ENCODE measurements around the gene VDR.

The VDR gene

GRCh38 chr12:47938093-47938492, 33.3 kb upstream of the VDR start:
- DNase-seq (ENCODE audit: insufficient read length, low spot score) (no peak), FAIRE-seq (no peak)
- TF ChIP-seq POLR2A (IDR thresholded peaks at IDR 0.05; ENCODE audit: low read depth, low read length) (no peak), POU2F2 (IDR thresholded peaks at IDR 0.05; ENCODE audit: low read depth, low read length) (no peak), TAF1 (IDR thresholded peaks at IDR 0.05; ENCODE audit: low read depth, low read length) (no peak), POLR2AphosphoS5 (IDR thresholded peaks at IDR 0.05; ENCODE audit: low read depth, low read length) (no peak), PAX5 (IDR thresholded peaks at IDR 0.05; ENCODE audit: insufficient read depth, low read length, severe bottlenecking) (no peak), SPI1 (IDR thresholded peaks at IDR 0.05; ENCODE audit: low read depth, low read length) (no peak)

GRCh38 chr12:47935184-47935583, 30.4 kb upstream of the VDR start:
- DNase-seq (ENCODE audit: insufficient read length, low spot score), result no peak
- no peak for FAIRE-seq
- TF ChIP-seq POLR2A (IDR thresholded peaks at IDR 0.05; ENCODE audit: low read depth, low read length), result no peak
- TF ChIP-seq POLR2AphosphoS5 (IDR thresholded peaks at IDR 0.05; ENCODE audit: low read depth, low read length), result no peak
- TF ChIP-seq TAF1 (IDR thresholded peaks at IDR 0.05; ENCODE audit: low read depth, low read length), result no peak
- no peak for TF ChIP-seq SPI1 (IDR thresholded peaks at IDR 0.05; ENCODE audit: low read depth, low read length)
- no peak for TF ChIP-seq POU2F2 (IDR thresholded peaks at IDR 0.05; ENCODE audit: low read depth, low read length)
- no peak for TF ChIP-seq PAX5 (IDR thresholded peaks at IDR 0.05; ENCODE audit: insufficient read depth, low read length, severe bottlenecking)

GRCh38 chr12:47931187-47931586, 26.4 kb upstream of the VDR start:
- no peak for TF ChIP-seq PAX5 (IDR thresholded peaks at IDR 0.05; ENCODE audit: insufficient read depth, low read length, severe bottlenecking)
- FAIRE-seq, result no peak
- DNase-seq (ENCODE audit: insufficient read length, low spot score), result no peak

- FAIRE-seq (no peak), DNase-seq (ENCODE audit: insufficient read length, low spot score) (no peak)
- TF ChIP-seq POLR2A (IDR thresholded peaks at IDR 0.05; ENCODE audit: low read depth, low read length), result no peak
- no peak for TF ChIP-seq POU2F2 (IDR thresholded peaks at IDR 0.05; ENCODE audit: low read depth, low read length)
- TF ChIP-seq POLR2AphosphoS5 (IDR thresholded peaks at IDR 0.05; ENCODE audit: low read depth, low read length), result no peak
- TF ChIP-seq SPI1 (IDR thresholded peaks at IDR 0.05; ENCODE audit: low read depth, low read length), result no peak
- no peak for TF ChIP-seq TAF1 (IDR thresholded peaks at IDR 0.05; ENCODE audit: low read depth, low read length)
- no peak for TF ChIP-seq PAX5 (IDR thresholded peaks at IDR 0.05; ENCODE audit: insufficient read depth, low read length, severe bottlenecking)
Observed at GRCh38 chr12:47930634-47931033, 25.8 kb upstream of the VDR start.

GRCh38 chr12:47927346-47927745, 22.6 kb upstream of the VDR start:
- no peak for TF ChIP-seq PAX5 (IDR thresholded peaks at IDR 0.05; ENCODE audit: insufficient read depth, low read length, severe bottlenecking)
- TF ChIP-seq POLR2AphosphoS5 (IDR thresholded peaks at IDR 0.05; ENCODE audit: low read depth, low read length), result no peak
- no peak for TF ChIP-seq POLR2A (IDR thresholded peaks at IDR 0.05; ENCODE audit: low read depth, low read length)
- no peak for TF ChIP-seq SPI1 (IDR thresholded peaks at IDR 0.05; ENCODE audit: low read depth, low read length)
- no peak for TF ChIP-seq POU2F2 (IDR thresholded peaks at IDR 0.05; ENCODE audit: low read depth, low read length)
- no peak for TF ChIP-seq TAF1 (IDR thresholded peaks at IDR 0.05; ENCODE audit: low read depth, low read length)
- FAIRE-seq (no peak), DNase-seq (ENCODE audit: insufficient read length, low spot score) (no peak)

- no peak for FAIRE-seq
- TF ChIP-seq TAF1 (IDR thresholded peaks at IDR 0.05; ENCODE audit: low read depth, low read length), result no peak
- TF ChIP-seq PAX5 (IDR thresholded peaks at IDR 0.05; ENCODE audit: insufficient read depth, low read length, severe bottlenecking), result no peak
- no peak for TF ChIP-seq POLR2A (IDR thresholded peaks at IDR 0.05; ENCODE audit: low read depth, low read length)
- DNase-seq (ENCODE audit: insufficient read length, low spot score), result no peak
Observed at GRCh38 chr12:47921907-47922306, 17.1 kb upstream of the VDR start.

GRCh38 chr12:47920913-47921312, 16.1 kb upstream of the VDR start:
- DNase-seq (ENCODE audit: insufficient read length, low spot score), result no peak
- no peak for FAIRE-seq
- no peak for TF ChIP-seq POLR2AphosphoS5 (IDR thresholded peaks at IDR 0.05; ENCODE audit: low read depth, low read length)
- no peak for TF ChIP-seq POLR2A (IDR thresholded peaks at IDR 0.05; ENCODE audit: low read depth, low read length)
- TF ChIP-seq PAX5 (IDR thresholded peaks at IDR 0.05; ENCODE audit: insufficient read depth, low read length, severe bottlenecking), result no peak
- TF ChIP-seq SPI1 (IDR thresholded peaks at IDR 0.05; ENCODE audit: low read depth, low read length), result no peak
- no peak for TF ChIP-seq POU2F2 (IDR thresholded peaks at IDR 0.05; ENCODE audit: low read depth, low read length)
- TF ChIP-seq TAF1 (IDR thresholded peaks at IDR 0.05; ENCODE audit: low read depth, low read length), result no peak

- TF ChIP-seq SPI1 (IDR thresholded peaks at IDR 0.05; ENCODE audit: low read depth, low read length), result no peak
- TF ChIP-seq POLR2AphosphoS5 (IDR thresholded peaks at IDR 0.05; ENCODE audit: low read depth, low read length), result no peak
- no peak for TF ChIP-seq POLR2A (IDR thresholded peaks at IDR 0.05; ENCODE audit: low read depth, low read length)
- TF ChIP-seq TAF1 (IDR thresholded peaks at IDR 0.05; ENCODE audit: low read depth, low read length), result no peak
- TF ChIP-seq PAX5 (IDR thresholded peaks at IDR 0.05; ENCODE audit: insufficient read depth, low read length, severe bottlenecking), result no peak
- no peak for TF ChIP-seq POU2F2 (IDR thresholded peaks at IDR 0.05; ENCODE audit: low read depth, low read length)
- FAIRE-seq (no peak), DNase-seq (ENCODE audit: insufficient read length, low spot score) (no peak)
Observed at GRCh38 chr12:47913081-47913480, 8.3 kb upstream of the VDR start.

GRCh38 chr12:47912556-47912955, 7.8 kb upstream of the VDR start:
- DNase-seq (ENCODE audit: insufficient read length, low spot score) (no peak), FAIRE-seq (no peak)
- TF ChIP-seq TAF1 (IDR thresholded peaks at IDR 0.05; ENCODE audit: low read depth, low read length) (no peak), POLR2AphosphoS5 (IDR thresholded peaks at IDR 0.05; ENCODE audit: low read depth, low read length) (no peak), POU2F2 (IDR thresholded peaks at IDR 0.05; ENCODE audit: low read depth, low read length) (no peak), PAX5 (IDR thresholded peaks at IDR 0.05; ENCODE audit: insufficient read depth, low read length, severe bottlenecking) (no peak), SPI1 (IDR thresholded peaks at IDR 0.05; ENCODE audit: low read depth, low read length) (no peak), POLR2A (IDR thresholded peaks at IDR 0.05; ENCODE audit: low read depth, low read length) (no peak)

GRCh38 chr12:47910981-47911380, 6.2 kb upstream of the VDR start:
- DNase-seq (ENCODE audit: insufficient read length, low spot score), result no peak
- no peak for FAIRE-seq

More at GRCh38 chr12:47910981-47911380, 6.2 kb upstream of the VDR start:
- TF ChIP-seq PAX5 (IDR thresholded peaks at IDR 0.05; ENCODE audit: insufficient read depth, low read length, severe bottlenecking) (no peak), TAF1 (IDR thresholded peaks at IDR 0.05; ENCODE audit: low read depth, low read length) (no peak), POU2F2 (IDR thresholded peaks at IDR 0.05; ENCODE audit: low read depth, low read length) (no peak), POLR2A (IDR thresholded peaks at IDR 0.05; ENCODE audit: low read depth, low read length) (no peak), POLR2AphosphoS5 (IDR thresholded peaks at IDR 0.05; ENCODE audit: low read depth, low read length) (no peak), SPI1 (IDR thresholded peaks at IDR 0.05; ENCODE audit: low read depth, low read length) (no peak)
